Heart left ventricle (tissue), 13 donors: Measurements from ENCODE around the gene CD8B.

ENCODE experiments used
- CTCF ChIP-seq, 12 donors: fragments of 200-600 bp; sonication (generic) in 4 of 12; IDR thresholded peaks; one replicate each; pipeline versions ENCODE4 v1.5.0 to v1.8.0; 2018 to 2022; ENCODE audit warnings: antibody characterized with exemption in 12 of 12, mild to moderate bottlenecking in 5 of 12
- POLR2A ChIP-seq, 2 donors: fragments of 450-650 bp; IDR thresholded peaks; one replicate each; pipeline ENCODE4 v1.6.1; 2017; ENCODE audit warnings: antibody characterized with exemption in 2 of 2, mild to moderate bottlenecking in 2 of 2, moderate library complexity in 2 of 2
- donor health status: ischemic (EF 13 %, LVEDD 7.1; RV severe dilation, severe dysfunction).
- donor health status: DM: no; HTN: yes; CAD: no.
- donor health status: DM: no; HTN: no; CAD: no.
- donor health status: ischemic (EF 25% LVEDD 6.9; RV normal size, moderate dysfunction).
- donor health status: ischemic (EF 25% LVEDD 5.7; RV mildly dilated, moderate dysfunction).
- donor health status: ischemic (EF 35%, LVEDD 5.7; RV mildly dilated, moderate dysfunction).
- donor health status: nonischemic (EF 11% LVEDD 7.7; RV severe dilation, severe dysfunction).
- donor health status: DM: yes; HTN: yes; CAD: no.
- donor health status: PGD.
- donor health status: ischemic (EF 29% LVEDD 5.4; RV normal size, mild dysfunction).
- donor health status: nonischemic (EF 23%, LVEDD 6.1; RV moderate dilation, normal function).

GRCh38 chr2:86782748-86783147, 78.9 kb downstream of the CD8B start:
- TF ChIP-seq CTCF (IDR thresholded peaks at IDR 0.05) (no peak), POLR2A (IDR thresholded peaks at IDR 0.05) (no peak)
